AG09309 (cell line): ENCODE results near the gene TTC13.
A peak's percentile ranks its signal among the peaks of the same experiment; 100 is the strongest.

Experiments used
- DNase-seq: peaks from one replicate; pipeline ENCODE4 v3.0.0-alpha.2; 2010; ENCODE audit warnings: low read depth
- H3K4me3 ChIP-seq: 2 replicates; pipeline ENCODE4 v1.5.1; 2011; ENCODE audit warnings: mild to moderate bottlenecking, low read depth, low read length, moderate library complexity; ENCODE audit not compliant: control insufficient read depth
- CTCF ChIP-seq: IDR thresholded peaks from 2 replicates; pipeline ENCODE4 v1.5.1; 2011; ENCODE audit warnings: mild to moderate bottlenecking, low read depth, low read length, inconsistent platforms; ENCODE audit not compliant: insufficient read depth, control insufficient read depth; ENCODE audit errors: missing control alignments

Gene TTC13

GRCh38 chr1:230866171-230867070 is 112.2 kb downstream of the TTC13 start:
- no peak for TF ChIP-seq CTCF
- no peak for DNase-seq

GRCh38 chr1:230865062-230865817 is 113.4 kb downstream of the TTC13 start:
- peak overlapping the region; percentile 67 for H3K4me3 ChIP-seq
- no peak for TF ChIP-seq CTCF
- no peak for DNase-seq

More at GRCh38 chr1:230866171-230867070, 112.2 kb downstream of the TTC13 start:
- H3K4me3 ChIP-seq = peak overlapping the region; percentile 67

- no peak for TF ChIP-seq CTCF
- no peak for DNase-seq
- no peak overlapping the region; the same call in 1 of the 2 replicates for H3K4me3 ChIP-seq
Measured at GRCh38 chr1:230864441-230864840, 114.2 kb downstream of the TTC13 start.

GRCh38 chr1:230863449-230863848 is 115.2 kb downstream of the TTC13 start:
- no peak for TF ChIP-seq CTCF
- no peak overlapping the region for H3K4me3 ChIP-seq
- DNase-seq = no peak

GRCh38 chr1:230861970-230862595 is 116.6 kb downstream of the TTC13 start:
- H3K4me3 ChIP-seq = no peak overlapping the region
- no peak for TF ChIP-seq CTCF
- DNase-seq = peak; percentile 79

- no peak for DNase-seq
- H3K4me3 ChIP-seq = no peak overlapping the region
- no peak for TF ChIP-seq CTCF
Measured at GRCh38 chr1:230861489-230861888, 117.2 kb downstream of the TTC13 start.
